NOMO-1 treated with DMSO at 0.1 percent for 48 hours (cell line): ENCODE results near the gene KRTAP9-3.
"Not testable (repeated sequence)": the region's sequence is repeated elsewhere in the genome, so short reads cannot be mapped to it uniquely, and the experiment has no call there.

Experiments used
- DNase-seq: peaks from one replicate; lab custom pipeline; 2025; ENCODE audit not compliant: unreplicated experiment; lab: John Stamatoyannopoulos, UW

Gene KRTAP9-3

GRCh38 chr17:41232399-41233105 is at the start of gene KRTAP9-3:
Gene KRTAP9-3, plus strand, starts transcription at chr17:41232449. Its CDS starts 53 bp downstream, at chr17:41232502.
- not testable (repeated sequence) for DNase-seq

- DNase-seq: no peak
Observed at GRCh38 chr17:41184480-41184961, 47.7 kb upstream of the KRTAP9-3 start, which contains the start of gene KRTAP4-1. Gene KRTAP4-1, minus strand, starts transcription at chr17:41184911. Its CDS starts 57 bp downstream, at chr17:41184854.

DNA sequence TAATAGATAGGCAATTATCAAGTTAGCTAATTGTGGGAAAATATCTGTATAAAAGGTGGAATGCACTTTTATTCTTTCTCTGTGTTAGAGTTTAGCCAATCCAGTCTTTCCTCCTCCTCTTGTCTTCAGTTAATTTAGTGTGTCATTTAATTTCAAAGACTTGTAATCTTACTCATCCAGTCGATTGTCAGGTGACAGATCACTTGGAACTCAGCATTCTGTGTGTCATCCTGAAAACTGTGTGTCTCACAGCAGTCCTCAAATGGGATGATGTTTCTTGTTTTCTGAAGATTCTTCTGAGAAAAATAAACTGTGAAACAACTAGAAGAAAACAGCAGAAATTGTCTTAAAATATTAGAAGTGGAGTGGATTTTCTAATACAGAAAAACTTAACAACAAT is 47.2 kb upstream of the KRTAP9-3 start:
- DNase-seq: no peak

GRCh38 chr17:41186872-41187271 is 45.4 kb upstream of the KRTAP9-3 start:
- DNase-seq: no peak

GRCh38 chr17:41189837-41190318 is 42.4 kb upstream of the KRTAP9-3 start, which contains the start of gene KRTAP9-1:
Gene KRTAP9-1, plus strand, starts transcription at chr17:41189887. Its CDS starts 0 bp downstream, at chr17:41189887.
- not testable (repeated sequence) for DNase-seq

GRCh38 chr17:41190328-41190727 is 41.9 kb upstream of the KRTAP9-3 start:
- no peak for DNase-seq

DNA sequence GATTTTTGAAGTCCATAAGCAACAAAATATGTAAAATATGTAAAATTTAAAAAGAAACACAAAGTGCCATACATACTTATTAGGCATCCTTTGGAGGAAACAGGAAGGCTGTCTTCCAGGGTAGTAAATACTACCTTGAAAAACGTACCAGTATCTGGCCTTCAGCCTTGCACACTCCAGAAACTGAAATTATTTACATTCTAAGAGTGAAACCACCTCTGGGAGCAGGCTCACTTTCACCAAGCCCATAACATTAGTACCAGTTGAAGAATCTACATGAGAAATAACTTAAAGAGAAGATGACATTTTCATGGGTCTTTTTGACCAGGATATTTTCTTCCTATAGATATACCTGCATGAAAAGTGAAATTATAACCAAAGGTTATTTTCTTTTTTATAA is 36.2 kb upstream of the KRTAP9-3 start:
- no peak for DNase-seq

DNA sequence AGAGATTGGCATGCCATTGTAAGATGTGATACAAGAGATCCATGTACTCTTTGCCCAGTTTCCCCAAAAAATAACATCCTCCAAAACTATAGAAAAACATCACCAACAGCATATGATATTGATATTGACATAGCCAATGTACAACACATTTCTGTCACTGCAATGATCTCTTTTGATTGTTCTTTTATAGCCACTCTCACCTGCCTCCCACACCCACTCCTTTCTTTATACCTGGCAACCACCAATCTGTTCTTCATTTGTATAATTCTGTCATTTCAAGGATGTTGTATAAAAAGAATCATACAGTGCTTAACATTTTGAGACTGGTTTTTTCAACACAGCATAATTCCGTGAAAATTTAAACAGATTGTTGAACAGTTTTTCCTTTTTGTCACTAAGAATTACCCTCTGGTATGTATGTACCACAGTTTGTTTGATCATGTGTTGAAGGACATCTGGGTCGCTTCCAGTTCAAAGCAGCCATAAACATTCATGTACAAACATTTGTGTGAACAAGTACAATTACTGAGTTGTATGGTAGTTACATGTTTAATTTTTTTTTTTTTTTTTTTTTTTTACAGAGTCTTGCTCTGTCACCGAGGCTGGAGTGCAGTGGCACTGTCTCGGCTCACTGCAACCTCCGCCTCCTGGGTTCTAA is 32.7 kb upstream of the KRTAP9-3 start:
- no peak for DNase-seq

- DNase-seq: no peak
Observed at GRCh38 chr17:41211845-41212466, 20.3 kb upstream of the KRTAP9-3 start.

GRCh38 chr17:41212524-41213169 is 19.6 kb upstream of the KRTAP9-3 start:
- DNase-seq: no peak

- no peak for DNase-seq
Observed at GRCh38 chr17:41215681-41216080, 16.6 kb upstream of the KRTAP9-3 start.

- no peak for DNase-seq
Observed at GRCh38 chr17:41223821-41224220, 8.4 kb upstream of the KRTAP9-3 start.

- no peak for DNase-seq
Observed at GRCh38 chr17:41226051-41226450, 6.2 kb upstream of the KRTAP9-3 start.

GRCh38 chr17:41226598-41227095 is 5.6 kb upstream of the KRTAP9-3 start, which contains the start of gene KRTAP9-2:
Gene KRTAP9-2, plus strand, starts transcription at chr17:41226648. Its CDS starts 7 bp downstream, at chr17:41226655.
- not testable (repeated sequence) for DNase-seq

GRCh38 chr17:41230094-41230493 is 2.2 kb upstream of the KRTAP9-3 start:
- no peak for DNase-seq

- no peak for DNase-seq
Observed at GRCh38 chr17:41231731-41232130, 518 bp upstream of the KRTAP9-3 start.

GRCh38 chr17:41237116-41237515 is 4.9 kb downstream of the KRTAP9-3 start:
- DNase-seq: not testable (repeated sequence)

- not testable (repeated sequence) for DNase-seq
Observed at GRCh38 chr17:41237949-41238437, 5.7 kb downstream of the KRTAP9-3 start, which contains the start of gene KRTAP9-8. Gene KRTAP9-8, plus strand, starts transcription at chr17:41237999. Its CDS starts 53 bp downstream, at chr17:41238052.

DNA sequence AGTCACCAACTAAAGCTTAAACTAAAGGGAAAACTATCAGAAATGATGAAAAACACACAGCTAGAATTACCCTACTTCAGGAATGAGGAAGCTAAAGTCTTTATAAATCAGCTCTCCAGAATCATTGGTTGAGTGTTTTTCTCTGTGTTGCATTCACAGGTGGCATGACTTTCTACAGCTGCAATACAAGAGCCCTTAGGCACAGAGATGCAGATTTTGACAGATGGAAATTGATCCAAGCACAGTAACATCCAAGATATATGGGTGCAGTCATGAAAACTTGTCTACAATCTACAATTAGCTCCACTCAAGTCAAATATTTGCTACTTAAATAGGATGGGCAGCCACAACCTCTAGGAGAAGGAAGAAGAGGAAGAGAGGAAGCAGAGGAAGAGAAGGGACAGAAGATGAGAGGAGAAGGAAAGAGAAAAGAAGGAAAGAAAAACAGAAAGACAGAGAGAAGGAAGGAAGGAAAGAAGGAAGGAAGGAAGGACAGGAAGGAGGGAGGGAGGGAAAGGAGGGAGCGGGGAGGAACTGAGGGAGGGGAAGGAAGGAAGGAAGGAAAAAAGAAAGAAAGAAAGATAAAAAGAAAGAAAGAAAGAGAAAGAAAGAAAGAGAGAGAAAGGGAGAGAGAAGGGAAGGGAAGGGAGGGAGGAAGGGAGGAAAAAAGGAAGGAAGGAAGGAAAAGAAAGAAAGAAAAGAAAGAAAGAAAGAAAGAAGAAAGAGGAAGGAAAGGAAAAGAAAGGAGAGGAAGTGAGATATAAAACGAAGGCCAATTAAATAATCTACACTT is 14.9 kb downstream of the KRTAP9-3 start:
- DNase-seq: not testable (repeated sequence)
